NCI-H2196 (cell line): ENCODE data around the gene CA9.

ENCODE experiments used
- DNase-seq: peaks from one replicate; lab custom pipeline; 2025; ENCODE audit not compliant: unreplicated experiment; lab: John Stamatoyannopoulos, UW

CA9 gene

DNA sequence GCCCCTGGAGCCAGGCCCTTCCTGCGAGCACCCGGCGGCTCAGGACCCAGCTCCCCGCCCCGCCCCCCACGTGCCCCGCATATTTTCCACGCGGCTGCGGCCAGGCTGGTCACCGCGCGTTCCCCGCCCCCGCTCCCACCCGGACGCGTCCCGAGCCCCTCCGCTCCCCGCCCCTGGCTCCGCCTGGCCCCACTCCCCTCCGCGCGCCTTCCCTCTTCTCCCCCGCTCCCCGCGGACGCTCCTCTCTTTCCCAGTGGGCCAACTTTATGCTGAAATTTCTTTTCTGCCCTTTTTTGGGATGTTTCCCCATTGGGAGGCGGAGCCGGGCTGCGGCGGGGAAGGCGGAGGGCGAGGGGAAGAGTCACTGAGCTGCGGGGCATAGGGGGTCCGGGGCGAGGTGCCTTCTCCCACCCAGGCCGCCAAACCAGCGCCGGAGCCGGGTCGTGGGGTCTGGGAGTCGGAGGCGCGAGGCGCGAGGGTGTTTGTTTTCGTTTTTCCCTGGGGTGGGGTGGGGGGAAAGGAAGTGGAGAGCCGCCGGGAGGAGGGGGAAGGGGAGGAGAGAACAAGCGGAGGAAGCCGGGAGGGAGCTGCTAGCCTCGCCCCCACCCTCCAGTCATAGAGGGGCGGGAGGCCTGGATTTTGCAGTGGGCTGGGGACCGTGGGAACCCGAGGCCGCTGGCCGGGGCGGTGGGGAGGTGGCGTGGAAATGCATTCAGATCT is 17.0 kb downstream of the CA9 start:
- peak; percentile 27 for DNase-seq

- no peak for DNase-seq
Observed at GRCh38 chr9:35691334-35691650, 17.6 kb downstream of the CA9 start.

GRCh38 chr9:35691757-35692301 is 18.1 kb downstream of the CA9 start:
- no peak for DNase-seq

DNA sequence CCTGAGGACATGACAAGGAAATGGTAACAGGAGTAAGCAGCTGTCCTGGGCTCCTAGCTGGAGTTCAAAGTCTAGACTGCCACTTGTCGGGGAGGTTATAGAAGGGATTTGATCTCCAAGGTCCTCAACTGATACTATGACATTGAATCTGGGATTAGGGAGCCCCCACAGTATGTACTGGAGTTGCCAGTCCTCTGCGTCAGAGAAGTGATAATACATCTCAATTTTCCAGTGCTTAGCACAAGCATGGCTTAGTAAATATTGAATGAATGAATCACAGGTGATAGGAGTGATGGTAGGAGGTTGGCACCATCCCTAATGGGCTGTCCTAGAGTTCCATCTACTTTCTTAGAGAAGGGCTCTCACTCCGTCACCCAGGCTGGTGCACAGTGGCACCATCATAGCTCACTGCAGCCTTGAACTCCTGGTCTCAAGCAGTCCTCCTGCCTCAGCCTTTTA is 22.2 kb downstream of the CA9 start:
- DNase-seq, result no peak

DNA sequence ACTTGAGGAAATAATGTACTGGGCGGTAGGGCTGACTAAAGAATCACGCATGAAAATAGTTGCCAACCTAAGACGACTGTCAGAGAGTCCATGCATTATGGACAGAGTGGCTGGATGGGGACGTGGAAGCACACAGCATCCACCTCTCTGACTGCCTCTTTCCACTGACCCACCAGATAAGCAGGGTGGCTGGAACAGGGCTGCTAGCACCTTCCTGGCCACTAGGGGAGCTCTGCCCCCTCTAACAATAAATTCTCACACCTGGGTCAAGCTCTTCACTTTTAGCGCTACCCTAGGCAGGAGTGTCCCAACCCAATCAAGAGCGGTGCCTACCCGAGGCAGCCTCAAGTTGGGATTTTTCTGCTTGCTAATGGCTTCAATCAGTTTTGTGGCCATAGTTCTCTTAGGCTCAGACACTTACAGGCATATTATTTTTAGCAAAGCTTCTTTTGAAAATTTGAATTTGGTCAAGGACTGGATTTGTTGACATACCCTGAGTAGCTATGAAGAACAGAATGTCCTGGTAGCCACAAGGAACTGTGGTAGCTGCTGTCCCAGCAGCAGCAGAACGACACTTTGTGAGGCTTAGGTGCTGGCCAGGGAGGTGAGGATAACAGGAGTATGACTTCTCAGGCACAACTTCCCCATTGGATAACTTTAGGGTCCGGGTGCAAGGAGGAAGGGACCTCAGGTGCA is 22.9 kb downstream of the CA9 start:
- DNase-seq, result peak; percentile 38

DNA sequence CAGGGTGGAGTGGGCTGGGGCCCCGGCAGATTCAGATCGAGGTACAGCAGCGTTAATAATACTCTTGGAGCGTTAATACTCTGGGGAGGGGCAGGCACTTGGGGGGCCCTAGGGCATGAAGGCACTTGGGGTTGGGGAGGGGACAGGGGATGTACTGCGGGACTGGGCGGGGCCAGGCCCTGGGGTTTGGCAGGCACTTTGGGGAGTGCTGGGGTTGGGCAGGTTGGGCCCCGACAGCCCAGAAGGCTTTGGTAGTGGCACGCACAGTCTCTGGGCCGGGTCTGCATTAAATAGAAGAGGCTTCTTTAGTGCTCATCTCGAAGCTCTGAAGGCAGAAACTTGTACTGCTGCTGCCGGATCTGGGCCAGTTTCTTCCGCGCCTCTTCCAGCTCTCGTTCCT is 23.8 kb downstream of the CA9 start:
- DNase-seq, result no peak

GRCh38 chr9:35698231-35698630 is 24.5 kb downstream of the CA9 start:
- DNase-seq, result no peak

DNA sequence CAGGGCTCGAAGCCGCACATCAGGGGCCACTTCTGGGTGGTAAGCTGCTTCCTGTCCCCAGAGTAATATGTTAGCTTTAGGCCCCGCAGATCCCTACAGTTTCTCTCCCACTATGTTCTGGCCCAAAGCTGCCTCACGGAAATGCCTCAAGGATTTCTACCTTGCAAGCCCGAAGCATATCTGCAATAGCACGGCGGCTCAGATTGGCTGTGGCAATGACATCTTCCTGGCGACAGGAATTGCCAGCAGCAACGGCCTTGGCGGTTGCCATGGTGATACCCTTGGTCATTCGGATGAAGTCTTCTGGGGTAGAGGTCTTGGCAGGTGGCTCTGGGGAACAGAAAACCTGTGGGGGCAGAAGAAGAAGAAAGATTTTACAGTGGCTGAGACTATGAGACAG is 26.3 kb downstream of the CA9 start:
- no peak for DNase-seq

GRCh38 chr9:35700942-35701341 is 27.2 kb downstream of the CA9 start:
- DNase-seq, result no peak

DNA sequence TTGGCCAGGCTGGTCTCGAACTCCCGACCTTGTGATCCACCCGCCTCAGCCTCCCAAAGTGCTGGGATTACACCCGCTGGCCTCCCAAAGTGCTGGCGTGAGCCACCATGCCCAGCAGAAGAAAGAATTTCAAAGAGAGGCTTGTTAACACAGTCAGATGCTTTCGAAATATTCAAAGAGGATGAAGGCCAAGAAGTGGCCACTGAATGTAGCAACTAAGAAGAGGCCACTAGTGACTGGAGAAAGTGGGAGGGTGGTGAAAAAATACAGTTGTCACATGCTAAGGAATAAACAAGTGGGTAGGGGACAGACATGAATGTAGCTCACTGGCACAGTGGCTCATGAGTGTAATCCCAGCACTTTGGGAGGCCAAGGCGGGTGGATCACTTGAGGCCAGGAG is 29.0 kb downstream of the CA9 start:
- DNase-seq, result no peak

DNA sequence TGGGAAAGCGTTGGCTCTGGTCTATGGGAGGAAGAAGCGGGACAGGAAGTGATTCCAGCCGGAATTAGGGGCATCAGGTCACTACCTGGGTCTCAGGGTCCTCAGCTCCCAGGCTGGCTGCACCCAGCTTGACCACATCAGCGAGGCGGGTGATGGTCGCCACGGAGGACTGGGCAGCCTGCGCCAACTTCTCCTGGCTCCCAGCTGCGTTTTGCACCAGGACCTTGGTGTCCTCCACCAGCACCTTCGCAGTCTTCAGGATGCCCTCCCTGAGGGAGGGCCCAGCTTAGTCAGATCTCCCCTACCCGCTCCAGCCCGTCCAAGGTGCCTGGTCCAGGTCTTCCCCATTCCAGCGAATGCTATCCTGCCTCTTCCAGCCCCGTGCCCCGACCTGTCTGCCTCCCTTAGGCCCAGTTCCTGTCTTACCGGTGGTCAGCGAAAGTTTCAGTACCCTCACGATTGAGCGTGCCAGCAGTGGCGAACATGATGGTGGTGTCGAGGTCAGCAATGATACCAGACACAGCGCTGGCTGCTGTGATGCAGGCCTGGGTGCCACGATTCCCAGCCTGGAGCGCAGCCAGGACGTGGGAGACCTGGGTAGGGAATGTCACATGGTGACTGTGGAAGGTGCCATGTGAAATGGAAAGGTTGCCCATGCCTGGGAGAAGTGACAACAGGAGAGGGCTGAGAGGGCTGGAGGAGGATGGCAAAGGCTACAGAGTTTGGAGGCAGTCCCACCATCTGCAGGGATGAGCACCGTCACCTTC is 30.4 kb downstream of the CA9 start:
- no peak for DNase-seq

DNA sequence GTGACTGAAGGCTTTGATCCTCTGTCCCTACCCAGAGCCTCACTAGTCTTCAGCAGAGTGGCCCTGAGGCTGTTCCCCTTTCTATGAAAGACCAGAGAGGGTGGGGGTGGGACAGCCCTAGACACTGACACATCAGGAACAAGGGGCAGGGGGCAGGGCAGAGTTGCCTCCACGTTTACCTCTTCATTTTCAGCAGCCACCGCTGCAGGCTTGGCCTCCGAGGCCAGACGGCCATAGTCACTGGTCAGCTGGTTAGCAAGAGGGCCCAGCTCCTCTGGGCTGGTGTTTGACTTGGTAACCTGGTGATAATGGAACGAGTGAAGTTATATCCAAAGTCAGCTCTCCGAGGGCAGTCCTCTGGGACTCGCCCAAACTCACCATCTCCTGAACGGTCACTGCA is 31.6 kb downstream of the CA9 start:
- DNase-seq, result no peak

GRCh38 chr9:35705836-35706430 is 32.2 kb downstream of the CA9 start:
- DNase-seq, result no peak

DNA sequence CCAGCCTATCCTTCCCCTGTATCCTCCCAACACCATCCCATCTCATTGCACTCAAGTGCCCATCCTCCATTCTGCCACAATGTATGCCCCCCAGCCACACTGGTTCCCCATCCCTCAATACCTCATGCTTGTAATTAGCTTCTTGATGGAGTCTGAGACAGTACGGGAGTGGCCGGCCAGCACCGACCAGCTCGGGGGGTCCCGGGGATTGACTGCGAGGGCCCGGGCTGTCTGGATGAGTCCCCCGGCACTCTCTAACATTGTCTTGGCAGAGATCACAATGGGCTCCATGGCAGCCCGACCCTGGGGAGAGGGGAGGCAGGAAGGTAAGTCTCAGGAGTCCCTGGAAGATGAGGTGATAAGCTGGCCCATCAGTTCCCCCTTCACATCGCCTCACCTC is 33.2 kb downstream of the CA9 start:
- DNase-seq, result no peak

- DNase-seq, result no peak
Observed at GRCh38 chr9:35708146-35708545, 34.4 kb downstream of the CA9 start.

- no peak for DNase-seq
Observed at GRCh38 chr9:35710818-35711500, 37.2 kb downstream of the CA9 start.

GRCh38 chr9:35711501-35712428 is 38.0 kb downstream of the CA9 start:
- DNase-seq, result no peak

GRCh38 chr9:35712762-35713400 is 39.2 kb downstream of the CA9 start:
- DNase-seq, result no peak

DNA sequence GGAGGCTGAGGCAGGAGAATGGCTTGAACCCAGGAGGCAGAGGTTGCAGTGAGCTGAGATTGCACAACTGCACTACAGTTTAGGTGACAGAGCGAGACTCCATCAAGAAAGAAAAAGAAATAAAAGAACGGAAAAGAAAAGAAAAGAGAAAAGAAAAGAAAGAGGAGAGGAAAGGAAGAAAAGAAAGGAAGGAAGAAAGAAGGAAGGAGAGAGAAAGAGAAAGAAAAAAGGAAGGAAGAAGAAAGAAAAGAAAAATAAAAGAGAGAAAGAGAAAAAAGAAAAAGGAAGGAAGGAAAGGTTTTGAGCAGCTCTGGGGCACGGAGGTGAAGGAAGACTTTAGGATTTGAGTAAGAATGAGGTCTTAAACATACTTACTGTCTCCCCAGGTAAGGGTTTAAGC is 39.9 kb downstream of the CA9 start:
- DNase-seq, result no peak
